ENCODE measurements around the gene ROBO1. TPM values are rescaled to one million over a fixed set of nuclear protein-coding genes. Genes with fewer than 3 reads are reported as not detected.

ROBO1 gene
- total RNA-seq, 1 donor from 2014 or later = 169 TPM

- Mint-ChIP-seq H3K27ac (no peak overlapping the region), H3K4me3 (no peak overlapping the region)
- TF ChIP-seq EZH2 (IDR thresholded peaks at IDR 0.05) (no peak), CTCF (IDR thresholded peaks at IDR 0.05) (no peak), EZH2phosphoT487 (IDR thresholded peaks at IDR 0.05) (no peak)
These were observed 95.1 kb downstream of the ROBO1 start for GRCh38 chr3:79672731-79673130.

GRCh38 chr3:79672075-79672474 lies 95.7 kb downstream of the ROBO1 start:
- no peaks in the 10 kb centered on the region for H3K36me3 Mint-ChIP-seq
- Histone ChIP-seq H3K9ac (no peak overlapping the region), H3K9me3 (ENCODE audit: low read depth) (no peaks in the 10 kb centered on the region), H3K36me3 (no peaks in the 10 kb centered on the region), H3K79me2 (ENCODE audit: low read depth) (no peaks in the 10 kb centered on the region), H3K4me2 (peak overlapping the region; percentile 44), H3F3A (ENCODE audit: low read depth) (no peaks in the 10 kb centered on the region), H3K4me3 (no peak overlapping the region), H2AFZ (replicated peaks) (no peak overlapping the region), H3K27me3 (no peaks in the 10 kb centered on the region), H3K4me1 (peaks cover 16% of the 10 kb centered on the region), H3K27ac (no peak overlapping the region), H4K20me1 (ENCODE audit: low read depth) (no peaks in the 10 kb centered on the region)
- no peaks in the 10 kb centered on the region for H3K9me3 Mint-ChIP-seq
- TF ChIP-seq CTCF (IDR thresholded peaks at IDR 0.05) (no peak), EZH2phosphoT487 (IDR thresholded peaks at IDR 0.05) (peak; percentile 74)
- no peaks in the 10 kb centered on the region for H3K27me3 Mint-ChIP-seq (ENCODE audit: insufficient read depth, low read depth)
- no peak overlapping the region for H3K4me3 Mint-ChIP-seq
- H3K27ac Mint-ChIP-seq = no peak overlapping the region
- DNase-seq (ENCODE audit: low spot score) = peak; percentile 10
- H3K4me1 Mint-ChIP-seq = peaks cover 9% of the 10 kb centered on the region

More at GRCh38 chr3:79672731-79673130, 95.1 kb downstream of the ROBO1 start:
- no peak overlapping the region for H3K9ac ChIP-seq
- H3K27ac ChIP-seq = no peak overlapping the region
- H3K4me1 Mint-ChIP-seq = peaks cover 9% of the 10 kb centered on the region
- no peak overlapping the region for H2AFZ ChIP-seq (replicated peaks)
- H3K27me3 ChIP-seq = no peaks in the 10 kb centered on the region
- H3K4me3 ChIP-seq = no peak overlapping the region
- H3K9me3 Mint-ChIP-seq = no peaks in the 10 kb centered on the region
- H3K27me3 Mint-ChIP-seq (ENCODE audit: insufficient read depth, low read depth) = no peaks in the 10 kb centered on the region
- no peaks in the 10 kb centered on the region for H3K9me3 ChIP-seq (ENCODE audit: low read depth)
- peaks cover 16% of the 10 kb centered on the region for H3K4me1 ChIP-seq
- H3K4me2 ChIP-seq = no peak overlapping the region
- no peaks in the 10 kb centered on the region for H4K20me1 ChIP-seq (ENCODE audit: low read depth)
- DNase-seq (ENCODE audit: low spot score) = no peak
- no peaks in the 10 kb centered on the region for H3K36me3 Mint-ChIP-seq
- no peaks in the 10 kb centered on the region for H3F3A ChIP-seq (ENCODE audit: low read depth)
- no peaks in the 10 kb centered on the region for H3K36me3 ChIP-seq
- no peaks in the 10 kb centered on the region for H3K79me2 ChIP-seq (ENCODE audit: low read depth)

GRCh38 chr3:79670178-79670577 lies 97.6 kb downstream of the ROBO1 start:
- no peak overlapping the region for H3K4me3 ChIP-seq
- no peaks in the 10 kb centered on the region for H3K79me2 ChIP-seq (ENCODE audit: low read depth)
- no peaks in the 10 kb centered on the region for H3F3A ChIP-seq (ENCODE audit: low read depth)
- H3K27me3 ChIP-seq = no peaks in the 10 kb centered on the region
- peaks cover 9% of the 10 kb centered on the region for H3K4me1 Mint-ChIP-seq
- no peak overlapping the region for H3K4me3 Mint-ChIP-seq
- no peak overlapping the region for H3K27ac ChIP-seq
- H3K9ac ChIP-seq = no peak overlapping the region
- no peaks in the 10 kb centered on the region for H3K36me3 Mint-ChIP-seq
- TF ChIP-seq EZH2phosphoT487 (IDR thresholded peaks at IDR 0.05) = no peak
- TF ChIP-seq CTCF (IDR thresholded peaks at IDR 0.05) = no peak
- no peak for TF ChIP-seq EZH2 (IDR thresholded peaks at IDR 0.05)
- no peaks in the 10 kb centered on the region for H4K20me1 ChIP-seq (ENCODE audit: low read depth)
- no peak overlapping the region for H3K27ac Mint-ChIP-seq
- no peaks in the 10 kb centered on the region for H3K36me3 ChIP-seq
- H3K27me3 Mint-ChIP-seq (ENCODE audit: insufficient read depth, low read depth) = no peaks in the 10 kb centered on the region
- no peaks in the 10 kb centered on the region for H3K9me3 ChIP-seq (ENCODE audit: low read depth)
- H3K4me1 ChIP-seq = peaks cover 16% of the 10 kb centered on the region
- no peaks in the 10 kb centered on the region for H3K9me3 Mint-ChIP-seq
- no peak overlapping the region for H3K4me2 ChIP-seq
- H2AFZ ChIP-seq (replicated peaks) = no peak overlapping the region
- DNase-seq (ENCODE audit: low spot score) = no peak
